ENCODE results near the gene ANK3.

The ANK3 gene

DNA sequence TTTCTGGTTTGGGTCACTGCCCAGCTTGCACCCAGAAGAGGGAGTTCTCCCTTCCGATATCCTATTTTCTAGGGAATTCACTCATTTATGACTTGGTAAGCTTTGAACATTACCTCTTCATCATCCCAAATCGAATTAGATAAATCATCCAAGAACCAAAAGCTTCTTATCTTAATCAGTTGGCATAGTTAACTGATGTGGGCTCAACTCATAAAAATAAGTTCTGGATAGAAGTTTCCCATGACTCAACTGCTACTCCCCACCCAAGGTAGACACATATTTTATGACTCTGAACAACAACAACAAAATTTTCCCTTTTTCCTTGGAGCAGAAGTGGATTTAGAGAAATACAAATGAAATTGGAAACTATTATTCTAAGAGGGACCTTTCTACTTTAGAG is 380.4 kb downstream of the ANK3 start:
- Histone ChIP-seq H3K27me3 (ENCODE audit: control insufficient read depth in 1 of 2, insufficient read depth in 1 of 2, low read length in 2 of 2) (no peaks in the 10 kb centered on the region), H3K36me3 (ENCODE audit: control insufficient read depth in 1 of 2, insufficient read depth in 2 of 2, low read depth in 1 of 2, low read length in 2 of 2) (no peaks in the 10 kb centered on the region), H3K9me3 (ENCODE audit: control insufficient read depth, low read length) (no peaks in the 10 kb centered on the region), H3K27ac (ENCODE audit: low read length, poor library complexity, severe bottlenecking) (no peak overlapping the region), H3K4me3 (ENCODE audit: insufficient read depth in 1 of 2, low read depth in 1 of 2, low read length in 2 of 2) (no peak overlapping the region), H3K14ac (ENCODE audit: low read length in 2 of 2) (no peak overlapping the region), H3K18ac (ENCODE audit: low read depth in 1 of 2, low read length in 2 of 2) (no peak overlapping the region), H4K91ac (ENCODE audit: low read length) (no peak overlapping the region), H4K8ac (ENCODE audit: low read length) (no peak overlapping the region), H2BK15ac (ENCODE audit: low read depth, poor library complexity, severe bottlenecking) (no peak overlapping the region), H3K9ac (ENCODE audit: low read length) (no peak overlapping the region), H2AFZ (ENCODE audit: low read depth, low read length) (no peak overlapping the region), H3K4ac (ENCODE audit: low read depth in 1 of 2, low read length in 2 of 2) (no peak overlapping the region), H2BK120ac (ENCODE audit: low read depth, low read length) (no peak overlapping the region), H2BK5ac (ENCODE audit: low read depth, low read length, poor library complexity, severe bottlenecking) (no peak overlapping the region), H3K4me2 (ENCODE audit: low read length, poor library complexity, severe bottlenecking) (no peak overlapping the region), H3K4me1 (ENCODE audit: control insufficient read depth, insufficient read depth, low read depth, low read length) (no peaks in the 10 kb centered on the region), H3K79me1 (replicated peaks; ENCODE audit: low read length, poor library complexity, severe bottlenecking) (no peaks in the 10 kb centered on the region), H3K23ac (ENCODE audit: low read length in 2 of 2) (no peak overlapping the region), H2AK5ac (ENCODE audit: low read length, severe bottlenecking) (no peak overlapping the region), H2BK12ac (ENCODE audit: low read length in 2 of 2) (no peak overlapping the region)
- DNase-seq, result no peak
- 83% methylated on average over 2 of the region's 2 CpGs for WGBS

DNA sequence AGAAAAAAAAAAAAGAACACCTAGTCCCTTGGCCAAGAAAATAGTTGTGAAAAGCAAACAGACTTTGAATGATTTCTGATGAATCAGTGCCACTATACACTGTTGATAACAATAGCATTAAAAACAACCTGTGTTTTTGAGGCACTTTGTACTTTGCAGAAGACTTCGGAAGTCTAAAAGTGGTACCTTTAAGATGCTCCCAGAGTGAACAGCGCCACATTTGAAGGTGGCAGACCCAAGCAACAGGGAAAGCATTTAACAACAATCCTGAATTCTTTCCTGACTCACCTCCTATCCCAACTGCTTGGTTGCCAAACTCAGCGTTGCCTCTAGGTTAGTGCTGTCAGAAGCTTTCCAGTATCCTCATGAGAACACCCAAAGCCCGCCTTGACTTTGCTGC is 380.9 kb downstream of the ANK3 start:
- Histone ChIP-seq H3K14ac (ENCODE audit: low read length in 2 of 2) (no peak overlapping the region), H2BK120ac (ENCODE audit: low read depth, low read length) (no peak overlapping the region), H3K4ac (ENCODE audit: low read depth in 1 of 2, low read length in 2 of 2) (no peak overlapping the region), H3K27ac (ENCODE audit: low read length, poor library complexity, severe bottlenecking) (no peak overlapping the region), H3K36me3 (ENCODE audit: control insufficient read depth in 1 of 2, insufficient read depth in 2 of 2, low read depth in 1 of 2, low read length in 2 of 2) (no peaks in the 10 kb centered on the region), H2AFZ (ENCODE audit: low read depth, low read length) (no peak overlapping the region), H2AK5ac (ENCODE audit: low read length, severe bottlenecking) (no peak overlapping the region), H2BK15ac (ENCODE audit: low read depth, poor library complexity, severe bottlenecking) (no peak overlapping the region), H3K4me3 (ENCODE audit: insufficient read depth in 1 of 2, low read depth in 1 of 2, low read length in 2 of 2) (no peak overlapping the region), H3K4me1 (ENCODE audit: control insufficient read depth, insufficient read depth, low read depth, low read length) (no peaks in the 10 kb centered on the region), H4K8ac (ENCODE audit: low read length) (no peak overlapping the region), H3K4me2 (ENCODE audit: low read length, poor library complexity, severe bottlenecking) (no peak overlapping the region), H4K91ac (ENCODE audit: low read length) (no peak overlapping the region), H3K79me1 (replicated peaks; ENCODE audit: low read length, poor library complexity, severe bottlenecking) (no peaks in the 10 kb centered on the region), H3K23ac (ENCODE audit: low read length in 2 of 2) (no peak overlapping the region), H3K18ac (ENCODE audit: low read depth in 1 of 2, low read length in 2 of 2) (no peak overlapping the region), H3K9ac (ENCODE audit: low read length) (no peak overlapping the region), H2BK12ac (ENCODE audit: low read length in 2 of 2) (no peak overlapping the region), H3K9me3 (ENCODE audit: control insufficient read depth, low read length) (no peaks in the 10 kb centered on the region), H3K27me3 (ENCODE audit: control insufficient read depth in 1 of 2, insufficient read depth in 1 of 2, low read length in 2 of 2) (no peaks in the 10 kb centered on the region), H2BK5ac (ENCODE audit: low read depth, low read length, poor library complexity, severe bottlenecking) (no peak overlapping the region)
- DNase-seq, result no peak
- WGBS, result 91% methylated on average over 4 of the region's 4 CpGs

DNA sequence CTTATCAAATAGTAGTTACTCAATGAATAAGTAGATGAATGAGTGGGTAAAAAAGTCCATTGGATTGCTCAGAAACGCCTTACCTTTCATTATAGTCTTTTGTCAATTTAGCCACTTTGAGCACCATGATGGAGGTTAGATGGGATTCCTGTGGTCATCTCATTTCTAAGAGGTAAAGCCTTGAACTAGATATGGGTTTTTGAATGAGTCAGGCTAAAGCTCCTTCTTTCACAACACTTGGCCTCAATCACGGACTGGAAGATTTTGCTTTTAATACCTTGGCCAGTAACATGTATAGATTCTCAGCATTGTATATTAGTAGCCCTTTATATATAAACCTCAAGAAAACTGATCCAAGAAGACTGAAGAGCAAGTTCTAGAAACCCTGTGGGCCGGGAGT is 383.6 kb downstream of the ANK3 start:
- Histone ChIP-seq H4K91ac (ENCODE audit: low read length) (no peak overlapping the region), H4K8ac (ENCODE audit: low read length) (no peak overlapping the region), H2AK5ac (ENCODE audit: low read length, severe bottlenecking) (no peak overlapping the region), H3K23ac (ENCODE audit: low read length in 2 of 2) (no peak overlapping the region), H3K14ac (ENCODE audit: low read length in 2 of 2) (no peak overlapping the region), H2AFZ (ENCODE audit: low read depth, low read length) (no peak overlapping the region), H2BK12ac (ENCODE audit: low read length in 2 of 2) (no peak overlapping the region), H3K27ac (ENCODE audit: low read length, poor library complexity, severe bottlenecking) (no peak overlapping the region), H3K4me3 (ENCODE audit: insufficient read depth in 1 of 2, low read depth in 1 of 2, low read length in 2 of 2) (no peak overlapping the region), H2BK120ac (ENCODE audit: low read depth, low read length) (no peak overlapping the region), H3K36me3 (ENCODE audit: control insufficient read depth in 1 of 2, insufficient read depth in 2 of 2, low read depth in 1 of 2, low read length in 2 of 2) (no peaks in the 10 kb centered on the region), H2BK15ac (ENCODE audit: low read depth, poor library complexity, severe bottlenecking) (no peak overlapping the region), H2BK5ac (ENCODE audit: low read depth, low read length, poor library complexity, severe bottlenecking) (no peak overlapping the region), H3K4me2 (ENCODE audit: low read length, poor library complexity, severe bottlenecking) (no peak overlapping the region), H3K4me1 (ENCODE audit: control insufficient read depth, insufficient read depth, low read depth, low read length) (no peaks in the 10 kb centered on the region), H3K9me3 (ENCODE audit: control insufficient read depth, low read length) (no peaks in the 10 kb centered on the region), H3K9ac (ENCODE audit: low read length) (no peak overlapping the region), H3K27me3 (ENCODE audit: control insufficient read depth in 1 of 2, insufficient read depth in 1 of 2, low read length in 2 of 2) (no peaks in the 10 kb centered on the region), H3K79me1 (replicated peaks; ENCODE audit: low read length, poor library complexity, severe bottlenecking) (no peaks in the 10 kb centered on the region), H3K18ac (ENCODE audit: low read depth in 1 of 2, low read length in 2 of 2) (no peak overlapping the region), H3K4ac (ENCODE audit: low read depth in 1 of 2, low read length in 2 of 2) (no peak overlapping the region)
- WGBS, result no CpG with 5 or more reads among the region's 3 CpGs
- DNase-seq, result no peak

DNA sequence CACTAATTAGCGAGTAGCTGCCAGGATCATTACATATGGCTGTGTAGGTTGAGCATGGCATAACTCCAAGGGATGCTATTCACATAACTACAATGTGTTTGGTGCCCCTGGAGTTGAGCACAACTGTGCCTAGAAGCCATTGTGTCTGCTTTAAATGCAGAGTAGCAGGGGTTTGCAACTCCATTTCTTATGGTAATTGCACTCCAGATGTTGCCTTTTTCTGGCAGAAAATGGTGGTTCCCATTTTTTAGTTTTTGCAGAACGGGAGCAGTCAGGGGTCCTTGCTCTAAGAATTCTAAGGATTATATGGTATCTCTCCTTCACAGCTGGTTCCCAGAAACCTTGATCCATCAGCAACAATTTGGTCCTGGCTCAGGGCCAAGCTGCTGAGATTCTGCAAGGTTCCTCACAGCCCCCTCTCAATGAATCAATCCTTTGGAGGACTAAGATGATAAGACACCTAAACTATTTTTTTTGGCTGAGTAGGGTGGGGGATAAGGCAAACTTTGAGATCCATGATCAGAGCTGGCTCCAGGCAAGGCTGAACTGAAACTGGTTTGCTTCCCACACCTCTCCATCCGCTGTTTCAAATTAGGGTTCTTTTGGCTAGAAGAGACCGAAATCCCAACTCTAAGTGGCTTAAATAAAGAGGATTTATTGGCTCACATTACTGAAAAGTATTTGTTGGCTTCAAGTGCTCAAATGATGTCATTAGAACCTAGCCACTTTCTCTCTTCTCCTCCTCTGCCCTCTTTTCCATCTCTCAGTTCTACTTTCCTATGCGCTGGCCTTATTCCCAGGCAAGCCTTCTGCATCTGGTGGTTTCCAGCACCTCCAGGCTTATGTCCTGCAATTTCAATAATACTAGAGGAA is 385.8 kb downstream of the ANK3 start:
- H4K8ac ChIP-seq (ENCODE audit: low read length), result no peak overlapping the region
- no peak overlapping the region for H2BK15ac ChIP-seq (ENCODE audit: low read depth, poor library complexity, severe bottlenecking)
- DNase-seq, result no peak
- H3K14ac ChIP-seq (ENCODE audit: low read length in 2 of 2), result no peak overlapping the region
- no peak overlapping the region for H2AFZ ChIP-seq (ENCODE audit: low read depth, low read length)
- H2AK5ac ChIP-seq (ENCODE audit: low read length, severe bottlenecking), result no peak overlapping the region
- no peak overlapping the region for H3K23ac ChIP-seq (ENCODE audit: low read length in 2 of 2)
- H2BK12ac ChIP-seq (ENCODE audit: low read length in 2 of 2), result no peak overlapping the region
- H3K36me3 ChIP-seq (ENCODE audit: control insufficient read depth in 1 of 2, insufficient read depth in 2 of 2, low read depth in 1 of 2, low read length in 2 of 2), result no peaks in the 10 kb centered on the region
- H3K27ac ChIP-seq (ENCODE audit: low read length, poor library complexity, severe bottlenecking), result no peak overlapping the region
- H3K4me3 ChIP-seq (ENCODE audit: insufficient read depth in 1 of 2, low read depth in 1 of 2, low read length in 2 of 2), result no peak overlapping the region
- H4K91ac ChIP-seq (ENCODE audit: low read length), result no peak overlapping the region
- H3K9me3 ChIP-seq (ENCODE audit: control insufficient read depth, low read length), result no peaks in the 10 kb centered on the region
- no peak overlapping the region for H2BK120ac ChIP-seq (ENCODE audit: low read depth, low read length)
- H3K18ac ChIP-seq (ENCODE audit: low read depth in 1 of 2, low read length in 2 of 2), result no peak overlapping the region
- no peaks in the 10 kb centered on the region for H3K4me1 ChIP-seq (ENCODE audit: control insufficient read depth, insufficient read depth, low read depth, low read length)
- H3K4me2 ChIP-seq (ENCODE audit: low read length, poor library complexity, severe bottlenecking), result no peak overlapping the region
- no peaks in the 10 kb centered on the region for H3K79me1 ChIP-seq (replicated peaks; ENCODE audit: low read length, poor library complexity, severe bottlenecking)
- H3K4ac ChIP-seq (ENCODE audit: low read depth in 1 of 2, low read length in 2 of 2), result no peak overlapping the region
- WGBS, result 73% methylated on average over 4 of the region's 5 CpGs
- no peak overlapping the region for H2BK5ac ChIP-seq (ENCODE audit: low read depth, low read length, poor library complexity, severe bottlenecking)
- no peaks in the 10 kb centered on the region for H3K27me3 ChIP-seq (ENCODE audit: control insufficient read depth in 1 of 2, insufficient read depth in 1 of 2, low read length in 2 of 2)
- H3K9ac ChIP-seq (ENCODE audit: low read length), result no peak overlapping the region

All from mesenchymal stem cell (in vitro differentiated cells and primary cell).